H1 (cell line): Measurements from ENCODE around the gene CSRNP3. TPM values are rescaled to one million over a fixed set of nuclear protein-coding genes. Genes with fewer than 3 reads are reported as not detected.

Experiments
- CTCF ChIA-PET: fragments of 300-600 bp; sonication (Branson Sonifier 250); formaldehyde crosslinking; loops from one replicate; lab custom pipeline; 2021; ENCODE audit not compliant: partially characterized antibody; lab: Charles Lee
- POLR2A ChIA-PET: fragments of 300-600 bp; sonication (Branson Sonifier 250); formaldehyde crosslinking; loops from one replicate; lab custom pipeline; 2021; ENCODE audit warnings: inconsistent platforms; ENCODE audit not compliant: partially characterized antibody; lab: Charles Lee
- DNase-seq, 2 experiments: peaks; one replicate each; pipeline versions ENCODE4 v3.0.0 to v3.0.0-alpha.2; 2010 to 2022; ENCODE audit warnings: low spot score in 2 of 2, low read depth in 1 of 2, mixed read lengths in 1 of 2
- FAIRE-seq: peaks from 2 replicates; lab custom pipeline; 2011; peaks lifted over from hg19 to GRCh38; lab: Jason Lieb, UNC
- H2AFZ ChIP-seq: 2 replicates; pipeline ENCODE4 v1.8.1; 2012; ENCODE audit warnings: low read length, inconsistent platforms
- H2AK5ac ChIP-seq: 2 replicates; pipeline ENCODE4 v1.6.1; 2013; ENCODE audit warnings: low read depth, low read length
- H2BK120ac ChIP-seq: replicated peaks from 2 replicates; pipeline ENCODE3; 2013; ENCODE audit warnings: low read depth, low read length, inconsistent platforms
- H2BK12ac ChIP-seq: 2 replicates; pipeline ENCODE4 v1.6.1; 2013; ENCODE audit warnings: low read depth, low read length
- H2BK15ac ChIP-seq: 2 replicates; pipeline ENCODE4 v1.6.1; 2013; ENCODE audit warnings: low read length
- H2BK20ac ChIP-seq: 2 replicates; pipeline ENCODE4 v1.6.1; 2013; ENCODE audit warnings: low read length
- H2BK5ac ChIP-seq: 2 replicates; pipeline ENCODE4 v1.6.1; 2013; ENCODE audit warnings: low read depth, low read length
- H3K14ac ChIP-seq: 2 replicates; pipeline ENCODE4 v1.6.1; 2013; ENCODE audit warnings: inconsistent platforms; ENCODE audit not compliant: insufficient read length
- H3K18ac ChIP-seq: 2 replicates; pipeline ENCODE4 v1.6.1; 2013; ENCODE audit warnings: low read length; ENCODE audit errors: extremely low read depth
- H3K23ac ChIP-seq: 2 replicates; pipeline ENCODE4 v1.6.1; 2013; ENCODE audit warnings: inconsistent platforms; ENCODE audit not compliant: insufficient read length
- H3K23me2 ChIP-seq: 2 replicates; pipeline ENCODE4 v1.6.1; 2013; ENCODE audit warnings: low read depth, low read length
- H3K27ac ChIP-seq: 2 replicates; pipeline ENCODE4 v1.6.1; 2011; ENCODE audit warnings: low read depth, low read length, inconsistent platforms
- H3K27me3 ChIP-seq, 4 experiments: replicated peaks in 1 of 4; 1 replicate in 1 of 4; 2 replicates in 3 of 4; pipeline versions ENCODE4 v1.6.1 to v1.8.1; 2011 to 2013; ENCODE audit warnings: low read length in 3 of 4, mild to moderate bottlenecking in 3 of 4, inconsistent platforms in 2 of 4, mixed read lengths in 2 of 4, moderate library complexity in 1 of 4; ENCODE audit not compliant: control insufficient read depth in 3 of 4, insufficient read depth in 3 of 4; ENCODE audit errors: extremely low read depth in 1 of 4
- H3K36me3 ChIP-seq, 4 experiments: 2 replicates each; pipeline versions ENCODE4 v1.6.1 to v1.8.1; 2011 to 2013; ENCODE audit warnings: mild to moderate bottlenecking in 4 of 4, low read length in 3 of 4, moderate library complexity in 2 of 4, control low read depth in 1 of 4, inconsistent platforms in 1 of 4; ENCODE audit not compliant: insufficient read depth in 4 of 4, control insufficient read depth in 2 of 4
- H3K4ac ChIP-seq: replicated peaks from 2 replicates; pipeline ENCODE3; 2013; ENCODE audit warnings: low read length, low read depth, mixed read lengths, inconsistent platforms; ENCODE audit not compliant: insufficient read length
- H3K4me1 ChIP-seq, 4 experiments: replicated peaks in 1 of 4; 1 replicate in 1 of 4; 2 replicates in 3 of 4; pipeline versions ENCODE4 v1.6.1 to v1.8.1; 2011 to 2013; ENCODE audit warnings: low read length in 3 of 4, inconsistent platforms in 2 of 4, mixed read lengths in 1 of 4; ENCODE audit not compliant: insufficient read depth in 4 of 4, control insufficient read depth in 3 of 4
- H3K4me2 ChIP-seq, 2 experiments: 2 replicates each; pipeline versions ENCODE4 v1.6.1 to v1.8.1; 2011 to 2013; ENCODE audit warnings: low read depth in 2 of 2, low read length in 2 of 2, control low read depth in 1 of 2, inconsistent platforms in 1 of 2, mild to moderate bottlenecking in 1 of 2; ENCODE audit not compliant: insufficient read depth in 1 of 2
- H3K4me3 ChIP-seq, 4 experiments: fragments of 200-600, 300-600 bp in 1 of 4; sonication (generic), shearing (Covaris generic), sonication (Bioruptor Twin) in 1 of 4; 2 replicates each; pipeline versions ENCODE4 v1.5.1 to v1.8.1; 2011 to 2016; ENCODE audit warnings: low read length in 4 of 4, low read depth in 3 of 4, control low read depth in 2 of 4, inconsistent platforms in 2 of 4, mild to moderate bottlenecking in 2 of 4, mixed read lengths in 1 of 4, moderate library complexity in 1 of 4; ENCODE audit not compliant: insufficient read depth in 2 of 4; ENCODE audit errors: extremely low read depth in 1 of 4
- H3K56ac ChIP-seq: replicated peaks from 2 replicates; pipeline ENCODE3; 2013; ENCODE audit warnings: low read depth, mild to moderate bottlenecking, mixed read lengths, low read length, inconsistent platforms; ENCODE audit not compliant: insufficient read length
- H3K79me1 ChIP-seq: 2 replicates; pipeline ENCODE4 v1.6.1; 2013; ENCODE audit warnings: low read depth, low read length, control low read depth
- H3K79me2 ChIP-seq, 2 experiments: 2 replicates each; pipeline versions ENCODE4 v1.6.1 to v1.8.1; 2012 to 2013; ENCODE audit warnings: low read length in 2 of 2, mild to moderate bottlenecking in 2 of 2, inconsistent platforms in 1 of 2; ENCODE audit not compliant: insufficient read depth in 2 of 2, control insufficient read depth in 1 of 2
- H3K9ac ChIP-seq, 4 experiments: replicated peaks in 1 of 4; 1 replicate in 1 of 4; 2 replicates in 3 of 4; pipeline versions ENCODE4 v1.6.1 to v1.8.1; 2011 to 2013; ENCODE audit warnings: low read depth in 3 of 4, low read length in 3 of 4, control low read depth in 2 of 4, mild to moderate bottlenecking in 2 of 4, moderate library complexity in 2 of 4, inconsistent platforms in 1 of 4; ENCODE audit errors: extremely low read depth in 1 of 4
- H3K9me3 ChIP-seq, 2 experiments: 2 replicates each; pipeline versions ENCODE4 v1.6.1 to v1.8.1; 2012 to 2013; ENCODE audit warnings: mild to moderate bottlenecking in 2 of 2, moderate library complexity in 2 of 2, control low read depth in 1 of 2, inconsistent platforms in 1 of 2, low read depth in 1 of 2, low read length in 1 of 2, mixed read lengths in 1 of 2; ENCODE audit not compliant: insufficient read depth in 2 of 2
- H4K20me1 ChIP-seq, 2 experiments: replicated peaks in 1 of 2; 2 replicates each; pipeline versions ENCODE3 to v1.8.1; 2011 to 2013; ENCODE audit warnings: inconsistent platforms in 2 of 2, low read length in 2 of 2, mild to moderate bottlenecking in 1 of 2; ENCODE audit not compliant: insufficient read depth in 2 of 2, control insufficient read depth in 1 of 2
- H4K5ac ChIP-seq: 2 replicates; pipeline ENCODE4 v1.6.1; 2013; ENCODE audit warnings: low read length, low read depth, mixed read lengths, inconsistent platforms; ENCODE audit not compliant: insufficient read length
- H4K8ac ChIP-seq: 2 replicates; pipeline ENCODE4 v1.8.0; 2013; ENCODE audit warnings: mild to moderate bottlenecking, moderate library complexity, low read length, inconsistent platforms; ENCODE audit not compliant: insufficient read depth; ENCODE audit errors: extremely low read depth
- H4K91ac ChIP-seq: replicated peaks from 2 replicates; pipeline ENCODE3; 2013; ENCODE audit warnings: low read length, mixed read lengths, inconsistent platforms; ENCODE audit not compliant: insufficient read length
- BACH1 ChIP-seq: IDR thresholded peaks from 2 replicates; pipeline ENCODE4 v1.6.1; 2012; ENCODE audit warnings: low read length, improper control_type of control experiment
- CTBP2 ChIP-seq: IDR thresholded peaks from 2 replicates; pipeline ENCODE4 v1.7.0; 2011; ENCODE audit warnings: borderline replicate concordance, mild to moderate bottlenecking, moderate library complexity, mixed read lengths, low read length; ENCODE audit not compliant: insufficient read depth, insufficient read length
- E2F6 ChIP-seq: IDR thresholded peaks from 2 replicates; pipeline ENCODE4 v1.6.1; 2012; ENCODE audit warnings: inconsistent platforms
- GABPA ChIP-seq: IDR thresholded peaks from 2 replicates; pipeline ENCODE4 v1.6.1; 2011; ENCODE audit warnings: mild to moderate bottlenecking, low read length, moderate library complexity, borderline replicate concordance; ENCODE audit not compliant: insufficient read depth
- GTF2F1 ChIP-seq: IDR thresholded peaks from 2 replicates; pipeline ENCODE4 v1.6.1; 2012; ENCODE audit warnings: low read depth, low read length, improper control_type of control experiment, borderline replicate concordance
- JUND ChIP-seq: IDR thresholded peaks from 2 replicates; pipeline ENCODE4 v1.6.1; 2011; ENCODE audit warnings: mild to moderate bottlenecking, improper control_type of control experiment, low read length
- RFX5 ChIP-seq: IDR thresholded peaks from 2 replicates; pipeline ENCODE4 v1.6.1; 2011; ENCODE audit warnings: low read depth, low read length, improper control_type of control experiment, borderline replicate concordance
- RXRA ChIP-seq: IDR thresholded peaks from 2 replicates; pipeline ENCODE4 v1.6.1; 2011; ENCODE audit warnings: low read depth, mild to moderate bottlenecking, low read length, moderate library complexity; ENCODE audit not compliant: insufficient read depth
- SIX5 ChIP-seq: IDR thresholded peaks from 2 replicates; pipeline ENCODE4 v1.6.1; 2011; ENCODE audit warnings: mild to moderate bottlenecking, low read depth, low read length
- TEAD4 ChIP-seq: IDR thresholded peaks from 2 replicates; pipeline ENCODE4 v1.6.1; 2012; ENCODE audit warnings: low read depth, low read length, inconsistent platforms, mixed read lengths
- YY1 ChIP-seq: IDR thresholded peaks from 2 replicates; pipeline ENCODE4 v1.6.1; 2011; ENCODE audit warnings: low read depth, mild to moderate bottlenecking, low read length
- ZNF274 ChIP-seq: IDR thresholded peaks from 2 replicates; pipeline ENCODE4 v1.7.0; 2012; ENCODE audit warnings: low read length, borderline replicate concordance; ENCODE audit errors: extremely low read depth
- polyA plus RNA-seq, 7 experiments: library from polyadenylated mRNA; depleted of rRNA in 3 of 7; stranded (reverse) in 5 of 7; unstranded in 2 of 7; fragments of >200 nt in 5 of 7; fragments of 200-250 nt in 2 of 7; gene quantifications; 1 replicate in 5 of 7; 2 replicates in 1 of 7; 4 replicates in 1 of 7; pipeline versions ENCODE4 v1.2.1 to v1.2.3, GENCODE V29; 2011 to 2013; ENCODE audit warnings: missing spikeins in 2 of 7, mixed read lengths in 2 of 7
- total RNA-seq: library from RNA; stranded (reverse); fragmentation: NEBNext Ultra II Directional; extraction: Animal tissue kit (Norgen Biotek cat#: 25700); gene quantifications from 2 replicates; pipeline ENCODE4 v1.2.1, GENCODE V29; 2021
- TF ChIP-seq, protein P1 (sequence below): IDR thresholded peaks from 2 replicates; pipeline ENCODE4 v1.6.1; 2011; ENCODE audit warnings: low read depth, mild to moderate bottlenecking, low read length; ENCODE audit not compliant: insufficient read depth

Gene CSRNP3
- total and polyA plus RNA-seq, 2 of the 8 experiments (the other 6 are each of a cell fraction or from before 2014, with no cell fraction given), result 1.3 to 6.5 TPM

GRCh38 chr2:165518611-165519010, 49.1 kb downstream of the CSRNP3 start:
- Histone ChIP-seq H4K91ac (no peak overlapping the region), H2BK12ac (no peak overlapping the region), H3K23me2 (peaks cover 2% of the 10 kb centered on the region; the same call in 1 of the 2 replicates), H3K14ac (no peak overlapping the region), H3K36me3 (0 out of 8 replicates have a peak, but pooled peaks cover 0 to 2% (median 0%) of the 10 kb centered on the region in 4 experiments), H4K20me1 (no peaks in the 10 kb centered on the region), H3K9me3 (no peaks in the 10 kb centered on the region), H3K4me3 (no peak overlapping the region), H3K23ac (no peak overlapping the region), H3K18ac (no peak overlapping the region), H3K9ac (no peak overlapping the region), H2BK5ac (no peak overlapping the region), H2BK20ac (no peak overlapping the region), H3K56ac (no peak overlapping the region), H3K4me2 (no peak overlapping the region), H4K8ac (no peak overlapping the region), H3K4me1 (peaks cover 0 to 4% (median under 1%) of the 10 kb centered on the region in 4 experiments; a peak in 3 of 7 replicates), H3K27ac (no peak overlapping the region), H2BK120ac (no peak overlapping the region), H3K27me3 (no peaks in the 10 kb centered on the region), H2AFZ (no peak overlapping the region), H2BK15ac (no peak overlapping the region), H4K5ac (no peak overlapping the region), H3K79me1 (no peaks in the 10 kb centered on the region), H3K4ac (no peak overlapping the region), H3K79me2 (no peaks in the 10 kb centered on the region), H2AK5ac (no peak overlapping the region)
- DNase-seq (no peak), FAIRE-seq (no peak)
- ChIA-PET POLR2A (no interaction called here), CTCF (interaction anchor here (0.7 kb wide), 1 partner anchor 328 kb away, joined by 6 read pairs; no protein-coding TSS in a partner anchor)
- no peak for TF ChIP-seq E2F6
- TF ChIP-seq GABPA, result no peak
- no peak for TF ChIP-seq CTBP2
- TF ChIP-seq GTF2F1, result no peak
- TF ChIP-seq SIX5, result no peak
- no peak for TF ChIP-seq YY1
- TF ChIP-seq JUND, result no peak
- TF ChIP-seq, protein P1, sequence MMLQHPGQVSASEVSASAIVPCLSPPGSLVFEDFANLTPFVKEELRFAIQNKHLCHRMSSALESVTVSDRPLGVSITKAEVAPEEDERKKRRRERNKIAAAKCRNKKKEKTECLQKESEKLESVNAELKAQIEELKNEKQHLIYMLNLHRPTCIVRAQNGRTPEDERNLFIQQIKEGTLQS, result no peak
- no peak for TF ChIP-seq BACH1
- no peak for TF ChIP-seq RXRA
- TF ChIP-seq TEAD4, result no peak
- no peak for TF ChIP-seq ZNF274
- TF ChIP-seq RFX5, result no peak
